ENCODE measurements around the gene TTBK2.
A peak's percentile ranks its signal among the peaks of the same experiment; 100 is the strongest.

Gene TTBK2

GRCh38 chr15:42750306-42750705, 170.3 kb downstream of the TTBK2 start:
- no peak for DNase-seq

GRCh38 chr15:42749266-42749665, 171.3 kb downstream of the TTBK2 start:
- DNase-seq, result no peak

GRCh38 chr15:42744195-42744594, 176.4 kb downstream of the TTBK2 start:
- no peak for DNase-seq

GRCh38 chr15:42742149-42742548, 178.4 kb downstream of the TTBK2 start:
- no peak for DNase-seq

- DNase-seq, result no peak
Measured at GRCh38 chr15:42741710-42742109, 178.9 kb downstream of the TTBK2 start.

- no peak for DNase-seq
Measured at GRCh38 chr15:42737529-42738328, 182.8 kb downstream of the TTBK2 start.

GRCh38 chr15:42736793-42737528, 183.6 kb downstream of the TTBK2 start, which contains the start of gene CDAN1:
TSS of gene CDAN1 (minus strand) at chr15:42737128. CDS start at chr15:42737102, 26 bp downstream.
- peak; percentile 83 to 92 (median 90) for DNase-seq

GRCh38 chr15:42736178-42736792, 184.3 kb downstream of the TTBK2 start:
- DNase-seq, result peak in 1 of 4 experiments; percentile 32

- DNase-seq, result no peak
Measured at GRCh38 chr15:42735382-42736165, 185.0 kb downstream of the TTBK2 start.

GRCh38 chr15:42734076-42734672, 186.4 kb downstream of the TTBK2 start:
- no peak for DNase-seq

GRCh38 chr15:42733027-42733426, 187.6 kb downstream of the TTBK2 start:
- DNase-seq, result no peak

GRCh38 chr15:42732095-42732827, 188.3 kb downstream of the TTBK2 start:
- DNase-seq, result no peak

GRCh38 chr15:42731461-42731860, 189.1 kb downstream of the TTBK2 start:
- no peak for DNase-seq

GRCh38 chr15:42730536-42730935, 190.0 kb downstream of the TTBK2 start:
- DNase-seq, result no peak

GRCh38 chr15:42730135-42730534, 190.4 kb downstream of the TTBK2 start:
- no peak for DNase-seq

GRCh38 chr15:42729409-42729808, 191.2 kb downstream of the TTBK2 start:
- no peak for DNase-seq

GRCh38 chr15:42728972-42729371, 191.6 kb downstream of the TTBK2 start:
- no peak for DNase-seq

- DNase-seq, result no peak
Measured at GRCh38 chr15:42728560-42728959, 192.0 kb downstream of the TTBK2 start.

- no peak for DNase-seq
Measured at GRCh38 chr15:42727750-42728381, 192.7 kb downstream of the TTBK2 start.

- DNase-seq, result no peak
Measured at GRCh38 chr15:42726114-42726513, 194.5 kb downstream of the TTBK2 start.

- no peak for DNase-seq
Measured at GRCh38 chr15:42725331-42725903, 195.2 kb downstream of the TTBK2 start.
